RWPE1 (cell line): ENCODE measurements around the gene UBE2O.
A peak's percentile ranks its signal among the peaks of the same experiment; 100 is the strongest.

Experiments
- CTCF ChIA-PET: fragments of 350-600 bp; sonication (Branson Sonifier 250); formaldehyde crosslinking; extraction: SDS; loops from one replicate; lab custom pipeline; 2021; lab: Yijun Ruan, JAX
- POLR2A ChIA-PET: fragments of 400-600 bp; formaldehyde crosslinking; extraction: SDS; loops from one replicate; lab custom pipeline; 2020; ENCODE audit warnings: antibody characterized with exemption; ENCODE audit not compliant: low non-redundant PET; lab: Yijun Ruan, JAX
- DNase-seq: peaks from one replicate; pipeline ENCODE4 v3.0.0; 2012; ENCODE audit warnings: low spot score
- H3K27ac ChIP-seq: fragments of 450-650 bp; 2 replicates; pipeline ENCODE4 v1.5.1; 2017
- CTCF ChIP-seq: fragments of 450-650 bp; conservative IDR thresholded peaks from 2 replicates; pipeline ENCODE4 v1.5.1; 2017; ENCODE audit warnings: low read depth, mild to moderate bottlenecking

Gene UBE2O

GRCh38 chr17:76382803-76383545 is 70.0 kb downstream of the UBE2O start:
- ChIA-PET POLR2A (interaction anchor here (2.4 kb wide), 1 partner anchor 29 kb away, joined by 12 read pairs; the partner anchor contains the start of gene PRPSAP1), CTCF (interaction anchor here (0.7 to 3.4 kb wide), 4 partner anchors 9 to 30 kb away, joined by 4 to 19 read pairs (median 7); no protein-coding TSS in a partner anchor)
- peak; percentile 87 for DNase-seq
- TF ChIP-seq CTCF: no peak
- peak overlapping the region; percentile 96 for H3K27ac ChIP-seq

- peak overlapping the region; percentile 96 for H3K27ac ChIP-seq
- peak; percentile 46 for DNase-seq
- TF ChIP-seq CTCF: no peak
- ChIA-PET CTCF (interaction anchor here (0.6 to 3.4 kb wide), 5 partner anchors 9 to 389 kb away, joined by 3 to 19 read pairs (median 3); no protein-coding TSS in a partner anchor), POLR2A (no interaction called here)
These were observed 70.6 kb downstream of the UBE2O start for GRCh38 chr17:76382351-76382802.

GRCh38 chr17:76381633-76382350 is 71.2 kb downstream of the UBE2O start:
- no peak for TF ChIP-seq CTCF
- POLR2A ChIA-PET: no interaction called here
- DNase-seq: no peak
- peak overlapping the region; percentile 96 for H3K27ac ChIP-seq
- CTCF ChIA-PET: interaction anchor here (0.6 to 3.4 kb wide), 6 partner anchors 10 to 389 kb away, joined by 3 to 19 read pairs (median 3); no protein-coding TSS in a partner anchor

- DNase-seq: no peak
- peak overlapping the region; percentile 96 for H3K27ac ChIP-seq
- POLR2A ChIA-PET: interaction anchor here (0.6 kb wide), 1 partner anchor 69 kb away, joined by 4 read pairs; no protein-coding TSS in a partner anchor
- CTCF ChIA-PET: interaction anchor here (0.7 to 1.2 kb wide), 2 partner anchors 14 to 26 kb away, joined by 3 to 7 read pairs; partner anchors contain the start of gene PRPSAP1
- no peak for TF ChIP-seq CTCF
These were observed 73.1 kb downstream of the UBE2O start for GRCh38 chr17:76379646-76380376.

GRCh38 chr17:76379275-76379641 is 73.7 kb downstream of the UBE2O start:
- TF ChIP-seq CTCF: no peak
- H3K27ac ChIP-seq: peak overlapping the region; percentile 96
- no peak for DNase-seq
- POLR2A ChIA-PET: no interaction called here
- CTCF ChIA-PET: no interaction called here
